Middle frontal gyrus (tissue), 1 donor: ENCODE measurements around the gene WDFY1.

ENCODE experiments used
- DNase-seq: peaks from one replicate; pipeline ENCODE4 v3.0.0-alpha.2; 2015; ENCODE audit warnings: low spot score; ENCODE audit errors: extremely low spot score

Gene WDFY1

GRCh38 chr2:223930103-223930976 is 14.8 kb downstream of the WDFY1 start:
- peak; percentile 42 for DNase-seq

- no peak for DNase-seq
Measured at GRCh38 chr2:223929571-223930102, 15.5 kb downstream of the WDFY1 start.

- no peak for DNase-seq
Measured at GRCh38 chr2:223928113-223929006, 16.8 kb downstream of the WDFY1 start.

GRCh38 chr2:223925106-223925505 is 20.0 kb downstream of the WDFY1 start:
- DNase-seq: no peak

GRCh38 chr2:223923976-223924375 is 21.2 kb downstream of the WDFY1 start:
- no peak for DNase-seq

- DNase-seq: no peak
Measured at GRCh38 chr2:223922308-223922707, 22.8 kb downstream of the WDFY1 start.

- DNase-seq: no peak
Measured at GRCh38 chr2:223921204-223921603, 23.9 kb downstream of the WDFY1 start.

GRCh38 chr2:223920109-223920508 is 25.0 kb downstream of the WDFY1 start:
- DNase-seq: no peak

- DNase-seq: no peak
Measured at GRCh38 chr2:223918671-223919134, 26.4 kb downstream of the WDFY1 start.

- no peak for DNase-seq
Measured at GRCh38 chr2:223916181-223916920, 28.8 kb downstream of the WDFY1 start.

GRCh38 chr2:223915071-223915470 is 30.1 kb downstream of the WDFY1 start:
- no peak for DNase-seq

GRCh38 chr2:223914324-223914723 is 30.8 kb downstream of the WDFY1 start:
- no peak for DNase-seq

- DNase-seq: no peak
Measured at GRCh38 chr2:223909001-223909741, 36.0 kb downstream of the WDFY1 start.

- DNase-seq: no peak
Measured at GRCh38 chr2:223908304-223908998, 36.7 kb downstream of the WDFY1 start.

- no peak for DNase-seq
Measured at GRCh38 chr2:223905996-223906395, 39.1 kb downstream of the WDFY1 start.

- DNase-seq: no peak
Measured at GRCh38 chr2:223901854-223902253, 43.3 kb downstream of the WDFY1 start.

- no peak for DNase-seq
Measured at GRCh38 chr2:223901311-223901710, 43.8 kb downstream of the WDFY1 start.

GRCh38 chr2:223900531-223900930 is 44.6 kb downstream of the WDFY1 start:
- no peak for DNase-seq

- DNase-seq: no peak
Measured at GRCh38 chr2:223900066-223900465, 45.1 kb downstream of the WDFY1 start.
